GM10266 (cell line): ENCODE data around the gene TCEA2.
"Not testable (repeated sequence)": the region's sequence is repeated elsewhere in the genome, so short reads cannot be mapped to it uniquely, and the experiment has no call there.

Source experiments
- DNase-seq: peaks from one replicate; pipeline ENCODE4 v3.0.0; 2012; ENCODE audit errors: extremely low spot score
- CTCF ChIP-seq: IDR thresholded peaks from 2 replicates; pipeline ENCODE4 v1.5.1; 2012; ENCODE audit warnings: mild to moderate bottlenecking, low read depth; ENCODE audit not compliant: control insufficient read depth, insufficient read depth; ENCODE audit errors: missing control alignments

The TCEA2 gene

GRCh38 chr20:64113796-64114355, 50.9 kb downstream of the TCEA2 start:
- TF ChIP-seq CTCF: no peak
- DNase-seq: no peak

- no peak for DNase-seq
- TF ChIP-seq CTCF: no peak
Measured at GRCh38 chr20:64114356-64114971, 51.5 kb downstream of the TCEA2 start.

DNA sequence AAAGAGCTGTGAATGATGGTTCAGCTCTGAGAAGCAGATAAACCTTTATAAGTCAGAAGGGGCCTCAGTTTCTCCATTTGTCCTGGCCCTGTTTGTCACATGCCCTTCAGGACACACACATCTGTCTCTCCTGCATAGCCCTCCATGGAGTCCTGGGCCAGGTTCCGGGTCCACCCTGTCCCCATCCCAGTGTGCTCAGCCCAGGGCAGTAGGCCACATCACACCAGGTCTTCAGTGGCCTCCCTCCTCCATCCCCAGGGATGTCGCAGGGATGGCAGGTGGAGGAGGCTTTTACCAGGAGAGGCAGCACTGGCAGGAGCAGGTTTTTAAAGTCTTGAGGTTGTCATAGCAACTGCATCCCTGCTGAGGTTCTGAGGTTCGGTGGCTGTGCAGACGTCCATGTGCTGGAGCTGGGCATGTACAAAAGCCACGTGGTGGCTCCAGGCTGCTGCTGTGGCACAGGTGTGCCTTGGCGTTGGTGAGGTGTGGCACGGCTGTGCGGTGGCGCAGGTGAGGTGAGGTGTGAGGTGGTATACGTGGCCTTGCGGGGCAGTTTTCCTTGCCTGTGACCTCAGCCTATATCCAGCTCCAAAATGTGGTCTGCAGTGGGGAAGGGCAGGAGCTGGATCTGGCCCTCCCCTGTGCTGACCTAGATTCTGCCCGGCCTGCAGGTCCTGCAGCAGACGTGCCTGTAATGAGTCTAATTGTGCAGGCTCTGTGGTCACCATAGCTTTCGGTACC, 52.3 kb downstream of the TCEA2 start:
- DNase-seq: no peak
- TF ChIP-seq CTCF: no peak

DNA sequence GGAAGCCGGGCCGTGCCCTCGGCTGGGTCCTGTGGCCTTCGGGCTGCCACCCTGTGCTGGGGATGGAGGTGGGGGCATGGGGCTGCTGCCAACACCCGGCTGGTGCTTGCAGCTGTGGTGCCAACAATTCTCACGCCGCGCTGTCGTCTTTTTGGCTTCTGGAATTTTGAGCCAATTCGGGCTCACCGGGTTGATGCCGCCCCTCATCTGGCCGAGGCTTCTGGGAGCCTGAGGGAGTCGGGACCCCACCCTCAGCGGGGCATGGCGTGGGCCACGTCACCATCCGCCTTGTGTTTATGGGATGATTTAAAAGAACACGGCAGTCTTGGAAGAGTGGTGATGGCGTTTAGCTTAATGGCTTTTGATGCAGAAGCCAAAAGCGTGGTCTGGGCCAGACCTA, 53.0 kb downstream of the TCEA2 start:
- no peak for TF ChIP-seq CTCF
- DNase-seq: no peak

GRCh38 chr20:64116541-64117431, 53.8 kb downstream of the TCEA2 start:
- no peak for TF ChIP-seq CTCF

GRCh38 chr20:64117432-64117777, 54.4 kb downstream of the TCEA2 start:
- DNase-seq: not testable (repeated sequence)

More at GRCh38 chr20:64116541-64117431, 53.8 kb downstream of the TCEA2 start:
- no peak for DNase-seq

DNA sequence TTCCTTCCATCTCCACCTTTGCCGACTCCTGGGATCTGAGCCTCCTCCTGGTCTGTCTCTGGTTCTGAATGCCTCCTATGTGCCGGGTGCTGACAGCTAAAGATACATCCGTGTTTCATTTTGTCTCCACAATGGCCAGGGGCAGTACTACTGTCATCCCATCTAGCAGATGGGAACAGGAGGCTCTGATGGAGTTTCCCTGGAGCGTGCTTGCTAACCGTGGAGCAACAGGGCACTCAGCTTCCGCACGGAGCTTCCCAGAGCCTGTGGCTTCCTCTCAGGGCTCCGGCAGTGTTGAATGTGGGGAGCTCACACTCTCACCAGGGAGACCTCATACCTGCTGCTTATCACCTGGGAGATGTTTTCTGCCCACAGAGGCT, 56.3 kb downstream of the TCEA2 start:
- DNase-seq: no peak
- no peak for TF ChIP-seq CTCF
